BJ (cell line): ENCODE data around the gene OOSP2. TPM values are rescaled to one million over a fixed set of nuclear protein-coding genes. Genes with fewer than 3 reads are reported as not detected.
"Not testable (repeated sequence)": the region's sequence is repeated elsewhere in the genome, so short reads cannot be mapped to it uniquely, and the experiment has no call there.

ENCODE experiments used
- CTCF ChIA-PET: fragments of 350-600 bp; formaldehyde crosslinking; extraction: SDS; loops from one replicate; lab custom pipeline; 2021; ENCODE audit warnings: antibody characterized with exemption, inconsistent platforms; lab: Yijun Ruan, JAX
- POLR2A ChIA-PET: fragments of 300-600 bp; sonication (Branson Sonifier 250); formaldehyde crosslinking; extraction: SDS; loops from one replicate; lab custom pipeline; 2021; ENCODE audit warnings: antibody characterized with exemption; lab: Charles Lee
- DNase-seq: peaks from one replicate; pipeline ENCODE4 v3.0.0-alpha.2; 2011; ENCODE audit warnings: low read depth
- H3K27me3 ChIP-seq: 2 replicates; pipeline ENCODE4 v1.6.0; 2011; ENCODE audit warnings: low read length; ENCODE audit not compliant: control insufficient read depth, insufficient read depth
- H3K36me3 ChIP-seq: 2 replicates; pipeline ENCODE4 v1.5.1; 2011; ENCODE audit warnings: low read length; ENCODE audit not compliant: control insufficient read depth, insufficient read depth
- H3K4me3 ChIP-seq: 2 replicates; pipeline ENCODE4 v1.5.1; 2011; ENCODE audit warnings: low read depth, mild to moderate bottlenecking, control low read depth, low read length
- CTCF ChIP-seq: IDR thresholded peaks from 2 replicates; pipeline ENCODE4 v1.5.1; 2011; ENCODE audit warnings: low read depth, mild to moderate bottlenecking, control low read depth, inconsistent platforms, low read length, moderate library complexity; ENCODE audit not compliant: insufficient read depth
- polyA plus RNA-seq: library from polyadenylated mRNA; depleted of rRNA; stranded (reverse); fragments of >200 nt; gene quantifications from 2 replicates; pipeline ENCODE4 v1.2.3, GENCODE V29; 2011

OOSP2 gene
- polyA plus RNA-seq, 1 experiment, result not detected

- CTCF ChIA-PET, result no interaction called here
- POLR2A ChIA-PET, result no interaction called here
- H3K4me3 ChIP-seq, result no peak overlapping the region
- DNase-seq, result no peak
- no peak for TF ChIP-seq CTCF
- no peaks in the 10 kb centered on the region for H3K36me3 ChIP-seq
- no peaks in the 10 kb centered on the region for H3K27me3 ChIP-seq
Measured at GRCh38 chr11:60069450-60069849, 29.2 kb downstream of the OOSP2 start.

GRCh38 chr11:60071644-60072043, 31.4 kb downstream of the OOSP2 start:
- H3K27me3 ChIP-seq, H3K36me3 ChIP-seq, CTCF ChIA-PET, H3K4me3 ChIP-seq, POLR2A ChIA-PET, DNase-seq: not testable (repeated sequence)

DNA sequence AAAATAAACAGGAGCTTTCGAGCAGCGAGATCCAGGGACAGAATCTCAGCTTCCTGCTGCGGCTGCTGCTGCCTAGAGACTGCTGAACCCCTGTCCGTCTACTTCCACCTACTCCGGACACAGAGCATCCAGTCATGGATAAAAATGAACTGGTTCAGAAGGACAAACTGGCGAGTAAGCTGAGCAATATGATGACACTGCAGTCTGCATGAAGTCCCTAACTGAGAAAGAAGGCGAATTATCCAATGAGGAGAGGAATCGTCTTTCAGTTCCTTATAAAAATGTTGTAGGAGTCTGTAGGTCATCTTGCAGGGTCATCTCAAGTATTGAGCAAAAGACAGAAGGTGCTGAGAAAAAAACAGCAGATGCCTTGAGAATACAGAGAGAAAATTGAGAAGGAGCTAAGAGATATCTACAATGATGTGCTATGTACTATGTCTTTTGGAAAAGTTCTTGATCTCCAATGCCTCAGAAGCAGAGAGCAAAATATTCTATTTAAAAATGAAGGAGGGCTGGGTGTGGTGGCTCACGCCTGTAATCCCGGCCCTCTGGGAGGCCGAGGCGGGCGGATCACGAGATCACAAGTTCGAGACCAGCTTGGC, 37.1 kb downstream of the OOSP2 start:
- ChIA-PET POLR2A (no interaction called here), CTCF (no interaction called here)
- Histone ChIP-seq H3K36me3 (no peaks in the 10 kb centered on the region), H3K27me3 (no peaks in the 10 kb centered on the region), H3K4me3 (no peak overlapping the region)
- TF ChIP-seq CTCF, result no peak
- DNase-seq, result no peak

DNA sequence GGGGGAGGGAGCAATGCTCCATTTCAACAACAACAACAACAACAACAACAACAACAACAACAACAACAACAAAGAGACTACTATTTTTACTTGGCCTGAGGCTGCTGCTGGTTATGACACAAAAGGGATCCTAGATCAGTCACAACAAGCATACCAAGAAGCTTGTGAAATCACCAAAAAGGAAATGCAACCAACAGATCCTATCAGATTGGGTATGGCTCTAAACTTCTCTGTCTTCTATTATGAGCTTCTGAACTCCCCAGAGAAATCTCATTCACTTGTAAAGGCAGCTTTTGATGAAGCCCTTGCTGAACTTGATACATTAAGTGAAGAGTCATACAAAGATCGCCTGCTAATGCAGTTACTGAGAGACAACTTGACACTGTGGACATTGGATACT, 37.8 kb downstream of the OOSP2 start:
- POLR2A ChIA-PET, result no interaction called here
- no peak for DNase-seq
- TF ChIP-seq CTCF, result no peak

DNA sequence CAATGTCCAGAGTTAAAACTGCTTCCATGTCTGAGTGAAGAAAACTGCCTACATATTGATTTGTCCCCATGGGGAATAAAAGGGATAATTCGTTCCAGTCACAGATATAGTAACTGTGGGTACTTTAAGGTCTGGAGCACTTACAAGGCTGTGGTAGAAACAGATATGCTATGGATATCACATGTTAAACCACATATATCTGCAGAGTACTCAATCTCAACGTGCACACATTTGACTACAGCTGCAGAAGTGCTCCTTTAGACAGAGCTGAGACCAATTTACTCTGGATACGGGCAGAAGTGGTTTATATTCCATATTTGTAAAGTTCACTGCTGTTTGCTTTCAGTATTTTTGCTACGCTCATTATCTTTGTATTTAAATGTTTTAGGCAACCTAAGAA, 38.5 kb downstream of the OOSP2 start:
- H3K4me3 ChIP-seq, result no peak overlapping the region
- DNase-seq, result no peak
- ChIA-PET CTCF (no interaction called here), POLR2A (no interaction called here)
- TF ChIP-seq CTCF, result no peak
- no peaks in the 10 kb centered on the region for H3K27me3 ChIP-seq
- H3K36me3 ChIP-seq, result no peaks in the 10 kb centered on the region

More for the DNA sequence above, 37.8 kb downstream of the OOSP2 start:
- H3K36me3 ChIP-seq, result no peaks in the 10 kb centered on the region
- CTCF ChIA-PET, result no interaction called here
- H3K27me3 ChIP-seq, result no peaks in the 10 kb centered on the region
- H3K4me3 ChIP-seq, result no peak overlapping the region

GRCh38 chr11:60080535-60080934, 40.3 kb downstream of the OOSP2 start:
- POLR2A ChIA-PET, result no interaction called here
- TF ChIP-seq CTCF, result no peak

More at GRCh38 chr11:60080535-60080934, 40.3 kb downstream of the OOSP2 start:
- CTCF ChIA-PET, result no interaction called here
- Histone ChIP-seq H3K27me3 (no peaks in the 10 kb centered on the region), H3K36me3 (no peaks in the 10 kb centered on the region), H3K4me3 (no peak overlapping the region)
- no peak for DNase-seq
